LNCAP (cell line): ENCODE measurements around the gene AFAP1.

ENCODE experiments used
- TF ChIP-seq, protein P1 (sequence below): fragments of 450-650 bp; IDR thresholded peaks from 2 replicates; pipeline ENCODE4 v1.5.1; 2017; ENCODE audit warnings: mild to moderate bottlenecking

Gene AFAP1

GRCh38 chr4:7757501-7758471 is 181.9 kb downstream of the AFAP1 start:
- TF ChIP-seq, protein P1, sequence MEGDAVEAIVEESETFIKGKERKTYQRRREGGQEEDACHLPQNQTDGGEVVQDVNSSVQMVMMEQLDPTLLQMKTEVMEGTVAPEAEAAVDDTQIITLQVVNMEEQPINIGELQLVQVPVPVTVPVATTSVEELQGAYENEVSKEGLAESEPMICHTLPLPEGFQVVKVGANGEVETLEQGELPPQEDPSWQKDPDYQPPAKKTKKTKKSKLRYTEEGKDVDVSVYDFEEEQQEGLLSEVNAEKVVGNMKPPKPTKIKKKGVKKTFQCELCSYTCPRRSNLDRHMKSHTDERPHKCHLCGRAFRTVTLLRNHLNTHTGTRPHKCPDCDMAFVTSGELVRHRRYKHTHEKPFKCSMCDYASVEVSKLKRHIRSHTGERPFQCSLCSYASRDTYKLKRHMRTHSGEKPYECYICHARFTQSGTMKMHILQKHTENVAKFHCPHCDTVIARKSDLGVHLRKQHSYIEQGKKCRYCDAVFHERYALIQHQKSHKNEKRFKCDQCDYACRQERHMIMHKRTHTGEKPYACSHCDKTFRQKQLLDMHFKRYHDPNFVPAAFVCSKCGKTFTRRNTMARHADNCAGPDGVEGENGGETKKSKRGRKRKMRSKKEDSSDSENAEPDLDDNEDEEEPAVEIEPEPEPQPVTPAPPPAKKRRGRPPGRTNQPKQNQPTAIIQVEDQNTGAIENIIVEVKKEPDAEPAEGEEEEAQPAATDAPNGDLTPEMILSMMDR = no peak

GRCh38 chr4:7756561-7757355 is 182.9 kb downstream of the AFAP1 start:
- TF ChIP-seq, protein P1 = no peak

DNA sequence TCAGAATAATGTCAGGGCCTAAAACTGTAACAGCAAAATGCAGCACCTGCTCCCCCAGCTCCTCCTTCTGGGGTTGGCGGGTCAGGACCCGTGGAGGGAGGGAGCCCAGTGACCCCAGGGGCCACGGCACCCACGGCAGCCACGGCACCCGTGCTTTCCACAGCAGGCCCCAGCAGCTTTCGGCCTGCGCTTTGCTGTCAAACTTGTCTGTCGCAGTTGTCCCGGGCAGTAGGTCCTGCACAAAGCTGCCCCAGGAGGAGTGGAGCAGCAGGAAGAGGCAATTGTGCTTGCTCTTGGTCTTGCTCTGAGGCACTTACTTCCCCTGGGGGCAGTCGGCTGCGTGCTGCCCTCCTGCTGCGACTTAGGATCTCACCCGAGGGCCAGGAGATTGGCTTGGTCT is 183.6 kb downstream of the AFAP1 start:
- TF ChIP-seq, protein P1 = no peak

DNA sequence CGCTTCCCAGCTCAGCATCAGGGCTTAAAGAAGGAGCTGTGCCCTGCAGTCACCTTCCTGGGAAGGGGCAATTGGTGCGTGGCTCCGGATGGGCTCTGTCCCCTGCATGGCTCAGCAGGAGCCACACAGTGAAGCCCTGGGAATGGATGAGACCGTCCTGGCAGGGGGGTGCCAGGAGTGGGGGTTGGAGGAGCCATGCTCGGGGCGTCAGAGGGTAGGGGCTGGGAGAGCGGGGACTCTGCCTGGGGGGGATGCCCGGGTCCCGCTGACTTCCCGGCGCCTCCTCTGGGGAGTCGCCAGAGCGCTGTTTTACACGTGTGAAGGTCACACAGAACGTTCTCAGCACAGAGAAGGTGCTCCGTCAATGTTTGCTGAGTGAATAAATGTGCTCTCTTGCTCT is 184.1 kb downstream of the AFAP1 start:
- TF ChIP-seq, protein P1 = no peak

DNA sequence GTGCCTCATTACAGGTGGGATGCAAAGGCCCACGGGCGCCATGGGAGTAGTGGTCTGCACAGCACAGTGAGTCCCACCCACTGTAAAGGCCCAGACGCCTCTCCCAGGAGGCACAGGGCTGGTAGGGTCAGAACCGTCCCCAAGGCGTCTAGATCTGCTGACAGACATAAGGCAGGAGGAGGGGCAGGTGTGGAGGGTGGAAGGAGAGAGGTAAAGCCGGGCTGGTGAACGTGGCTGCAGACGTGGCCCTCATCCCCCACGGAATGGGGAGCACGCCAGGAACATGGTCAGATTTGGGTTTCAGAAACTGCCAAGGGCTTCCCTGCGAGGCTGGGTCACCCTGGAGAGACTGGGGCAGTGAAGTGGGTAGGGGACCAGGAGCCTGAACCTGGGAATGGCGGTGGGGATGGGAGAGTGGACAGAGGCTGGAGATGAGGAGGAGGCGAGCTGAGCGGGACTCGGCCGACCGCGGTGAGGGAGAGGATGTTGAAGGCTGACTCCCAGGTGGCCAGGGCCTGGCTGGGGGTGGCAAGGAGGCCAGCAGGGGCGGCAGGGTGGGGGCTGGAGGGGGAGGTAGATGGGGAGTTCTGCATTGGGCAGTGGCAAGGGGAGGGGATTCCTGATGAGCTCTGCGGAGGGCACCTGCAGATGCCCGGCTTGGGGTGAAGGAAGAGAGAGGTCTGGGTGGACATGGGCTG is 184.9 kb downstream of the AFAP1 start:
- TF ChIP-seq, protein P1 = no peak

GRCh38 chr4:7753931-7754465 is 185.7 kb downstream of the AFAP1 start:
- TF ChIP-seq, protein P1 = no peak

- TF ChIP-seq, protein P1 = no peak
These were observed 186.4 kb downstream of the AFAP1 start for GRCh38 chr4:7753271-7753670.
